Tibial nerve (tissue), 4 donors: ENCODE measurements around the gene CADPS. TPM values are rescaled to one million over a fixed set of nuclear protein-coding genes. Genes with fewer than 3 reads are reported as not detected.

ENCODE experiments used
- DNase-seq, 2 donors: peaks; one replicate each; pipeline ENCODE4 v3.0.0-alpha.2; 2019; ENCODE audit warnings: low spot score in 2 of 2
- H3K27ac ChIP-seq, 4 donors: fragments of 200-600 bp; sonication (generic) in 3 of 4; one replicate each; pipeline ENCODE4 v1.5.1; 2017 to 2019; ENCODE audit warnings: mild to moderate bottlenecking in 1 of 4
- H3K27me3 ChIP-seq, 2 donors: fragments of 200-600 bp; sonication (generic) in 1 of 2; one replicate each; pipeline versions ENCODE4 v1.5.1 to v1.6.0; 2017 to 2019
- H3K36me3 ChIP-seq, 3 donors: fragments of 200-600 bp; sonication (generic); one replicate each; pipeline ENCODE4 v1.5.1; 2018 to 2019
- H3K4me1 ChIP-seq, 4 donors: fragments of 200-600 bp; sonication (generic) in 3 of 4; one replicate each; pipeline ENCODE4 v1.5.1; 2017 to 2019
- H3K4me3 ChIP-seq, 4 donors: fragments of 200-600 bp; sonication (generic) in 3 of 4; one replicate each; pipeline ENCODE4 v1.5.1; 2017 to 2019; ENCODE audit warnings: mild to moderate bottlenecking in 1 of 4, moderate library complexity in 1 of 4
- H3K9me3 ChIP-seq, 4 donors: fragments of 200-600 bp; sonication (generic) in 3 of 4; one replicate each; pipeline ENCODE4 v1.5.1; 2017 to 2019
- CTCF ChIP-seq, 5 experiments: fragments of 200-600 bp in 3 of 5; fragments of 450-650 bp in 2 of 5; sonication (generic) in 3 of 5; IDR thresholded peaks; one replicate each; pipeline ENCODE4 v1.5.1; 2016 to 2019; ENCODE audit warnings: antibody characterized with exemption in 5 of 5, mild to moderate bottlenecking in 3 of 5, moderate library complexity in 2 of 5
- EP300 ChIP-seq, 2 donors: sonication (generic); formaldehyde crosslinking; IDR thresholded peaks; one replicate each; pipeline ENCODE4 v1.6.1; 2017; ENCODE audit warnings: antibody characterized with exemption in 2 of 2, mild to moderate bottlenecking in 1 of 2
- POLR2A ChIP-seq, 2 donors: fragments of 450-650 bp; IDR thresholded peaks; one replicate each; pipeline ENCODE4 v1.6.1; 2017; ENCODE audit warnings: antibody characterized with exemption in 2 of 2, mild to moderate bottlenecking in 2 of 2, moderate library complexity in 2 of 2
- WGBS, 2 donors: methylation state at CpG; one replicate each; pipeline ENCODE4 v1.1.5; 2018; 5-methylcytosine and 5-hydroxymethylcytosine counted together
- total RNA-seq, 4 donors: library from RNA; depleted of rRNA; stranded (reverse); fragments of >200 nt; gene quantifications; one replicate each; pipeline ENCODE4 v1.1.0, GENCODE V29; 2016

Gene CADPS
- total RNA-seq, 4 donors from 2014 or later = 16.2 to 16.7 TPM; not detected in 2

- no peak overlapping the region for H3K27ac ChIP-seq
- H3K27me3 ChIP-seq = no peaks in the 10 kb centered on the region
- no peaks in the 10 kb centered on the region for H3K9me3 ChIP-seq
- WGBS, 2 donors = 71 to 73% methylated on average over 5 of the region's 5 CpGs
- H3K4me3 ChIP-seq = no peak overlapping the region
- H3K4me1 ChIP-seq = peaks cover 0 to 14% (median 0%) of the 10 kb centered on the region in 4 donors
- TF ChIP-seq CTCF (IDR thresholded peaks at IDR 0.05) = no peak
- no peak for TF ChIP-seq EP300 (IDR thresholded peaks at IDR 0.05)
- no peaks in the 10 kb centered on the region for H3K36me3 ChIP-seq
- DNase-seq = no peak
Measured at GRCh38 chr3:62446337-62446940, 428.8 kb downstream of the CADPS start.

- Histone ChIP-seq H3K4me1 (peaks cover 0 to 14% (median 0%) of the 10 kb centered on the region in 4 donors), H3K4me3 (no peak overlapping the region), H3K36me3 (no peaks in the 10 kb centered on the region), H3K27ac (no peak overlapping the region), H3K9me3 (no peaks in the 10 kb centered on the region), H3K27me3 (no peaks in the 10 kb centered on the region)
- TF ChIP-seq POLR2A (IDR thresholded peaks at IDR 0.05) (no peak), EP300 (IDR thresholded peaks at IDR 0.05) (no peak), CTCF (IDR thresholded peaks at IDR 0.05) (no peak)
- 9 to 20% methylated on average over 1 of the region's 1 CpG for WGBS, 2 donors
- DNase-seq = no peak
Measured at GRCh38 chr3:62445275-62445674, 429.9 kb downstream of the CADPS start.

- no peaks in the 10 kb centered on the region for H3K9me3 ChIP-seq
Measured at GRCh38 chr3:62439978-62440377, 435.2 kb downstream of the CADPS start.

GRCh38 chr3:62439176-62439813, 435.9 kb downstream of the CADPS start:
- WGBS, 2 donors = 62 to 66% methylated on average over 5 of the region's 5 CpGs
- Histone ChIP-seq H3K27me3 (no peaks in the 10 kb centered on the region), H3K27ac (no peak overlapping the region), H3K36me3 (no peaks in the 10 kb centered on the region), H3K4me3 (no peak overlapping the region), H3K9me3 (no peaks in the 10 kb centered on the region), H3K4me1 (no peaks in the 10 kb centered on the region)
- no peak for TF ChIP-seq EP300 (IDR thresholded peaks at IDR 0.05)
- no peak for DNase-seq

More at GRCh38 chr3:62439978-62440377, 435.2 kb downstream of the CADPS start:
- no peak overlapping the region for H3K4me3 ChIP-seq
- TF ChIP-seq POLR2A (IDR thresholded peaks at IDR 0.05) (no peak), CTCF (IDR thresholded peaks at IDR 0.05) (no peak), EP300 (IDR thresholded peaks at IDR 0.05) (no peak)
- no peaks in the 10 kb centered on the region for H3K27me3 ChIP-seq
- no peaks in the 10 kb centered on the region for H3K4me1 ChIP-seq
- no peak overlapping the region for H3K27ac ChIP-seq
- H3K36me3 ChIP-seq = no peaks in the 10 kb centered on the region
- DNase-seq = no peak

GRCh38 chr3:62436785-62437184, 438.4 kb downstream of the CADPS start:
- DNase-seq = no peak
- Histone ChIP-seq H3K4me3 (no peak overlapping the region), H3K9me3 (no peaks in the 10 kb centered on the region), H3K36me3 (no peaks in the 10 kb centered on the region), H3K27me3 (no peaks in the 10 kb centered on the region), H3K27ac (no peak overlapping the region), H3K4me1 (no peaks in the 10 kb centered on the region)
- TF ChIP-seq POLR2A (IDR thresholded peaks at IDR 0.05) = no peak
- no peak for TF ChIP-seq CTCF (IDR thresholded peaks at IDR 0.05)
- TF ChIP-seq EP300 (IDR thresholded peaks at IDR 0.05) = no peak
- 38 to 48% methylated on average over 7 of the region's 7 CpGs for WGBS, 2 donors
